ENCODE results near the gene RAD51AP1. TPM values are rescaled to one million over a fixed set of nuclear protein-coding genes. Genes with fewer than 3 reads are reported as not detected.

The RAD51AP1 gene
- total and polyA plus RNA-seq, 2 of the 8 experiments (the other 6 are each of a cell fraction or from before 2014, with no cell fraction given): 29.7 to 48.3 TPM

DNA sequence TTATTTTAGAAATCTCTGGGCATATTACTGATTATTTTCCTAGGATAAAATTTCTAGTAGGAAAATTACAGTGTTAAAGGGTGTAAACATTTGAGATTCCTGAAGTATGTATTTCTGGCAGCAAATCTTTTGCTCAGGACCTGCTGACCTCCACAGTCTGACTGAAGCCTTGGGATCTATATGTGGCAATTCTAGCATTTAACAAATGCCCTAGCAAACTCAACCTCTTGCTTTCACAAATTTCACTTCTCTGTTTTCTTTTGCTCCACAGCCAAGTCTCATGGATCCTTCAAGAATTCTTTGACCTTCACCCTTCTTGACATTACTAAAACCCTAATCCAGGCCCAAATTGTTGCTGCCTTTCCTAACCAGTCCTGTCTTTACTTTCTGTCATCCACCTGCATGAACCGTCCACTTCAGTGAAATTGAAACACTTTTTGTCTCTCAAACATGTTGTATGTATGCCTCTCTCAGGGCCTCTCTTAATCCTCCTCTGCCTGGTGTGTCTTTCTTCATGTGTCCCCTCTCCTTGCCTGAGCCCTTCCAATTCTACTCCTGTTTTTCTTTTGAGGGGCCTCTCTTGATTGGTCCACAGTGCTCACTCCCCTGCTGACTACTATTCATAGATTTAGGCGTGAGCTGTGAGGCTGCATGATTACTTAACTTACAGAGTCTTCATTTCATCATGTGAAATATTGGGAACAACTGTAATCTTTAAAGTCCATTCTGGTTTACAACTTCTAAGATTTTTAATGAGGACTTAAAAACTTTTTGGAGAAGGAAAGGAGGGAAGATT, 18.2 kb downstream of the RAD51AP1 start:
- no peak overlapping the region for H2AK5ac ChIP-seq (ENCODE audit: low read depth, low read length)
- peaks cover 0 to 1% (median 0%) of the 10 kb centered on the region in 4 experiments; a peak in 1 of 7 replicates for H3K27me3 ChIP-seq (replicated peaks in 1 of 4; ENCODE audit: control insufficient read depth in 3 of 4, extremely low read depth in 1 of 4, insufficient read depth in 3 of 4, low read length in 3 of 4)
- no peak overlapping the region for H3K9ac ChIP-seq (replicated peaks in 1 of 4; ENCODE audit: extremely low read depth in 1 of 4, low read depth in 3 of 4, low read length in 3 of 4)
- H3K23ac ChIP-seq (ENCODE audit: insufficient read length): no peak overlapping the region
- CTCF ChIA-PET (ENCODE audit: partially characterized antibody): no interaction called here
- H3K36me3 ChIP-seq (ENCODE audit: control insufficient read depth in 2 of 4, insufficient read depth in 4 of 4, low read length in 3 of 4): peaks cover 10 to 50% (median 26%) of the 10 kb centered on the region in 4 experiments; a peak in 7 of 8 replicates
- H2AFZ ChIP-seq (ENCODE audit: low read length): no peak overlapping the region
- H3K4me3 ChIP-seq (ENCODE audit: extremely low read depth in 1 of 4, insufficient read depth in 2 of 4, low read depth in 3 of 4, low read length in 4 of 4): no peak overlapping the region
- H4K8ac ChIP-seq (ENCODE audit: extremely low read depth, insufficient read depth, low read length): no peak overlapping the region
- DNase-seq (ENCODE audit: low read depth in 1 of 2, low spot score in 2 of 2) (no peak), FAIRE-seq (no peak)
- H3K79me2 ChIP-seq (ENCODE audit: control insufficient read depth in 1 of 2, insufficient read depth in 2 of 2, low read length in 2 of 2): no peaks in the 10 kb centered on the region
- no peak overlapping the region for H3K56ac ChIP-seq (replicated peaks; ENCODE audit: insufficient read length, low read depth, low read length)
- no peak overlapping the region for H3K18ac ChIP-seq (ENCODE audit: extremely low read depth, low read length)
- H3K4ac ChIP-seq (replicated peaks; ENCODE audit: insufficient read length, low read depth, low read length): no peak overlapping the region
- 78% methylated on average over 2 of the region's 2 CpGs; no CpG with 5 or more reads in 1 of the 2 experiments for WGBS, 2 experiments (ENCODE audit: extremely low coverage in 1 of 2, insufficient coverage in 1 of 2, insufficient read length in 1 of 2, insufficient replicate concordance in 2 of 2, low coverage in 1 of 2, low lambda C conversion rate in 2 of 2, missing lambda C conversion rate in 1 of 2)
- H4K20me1 ChIP-seq (replicated peaks in 1 of 2; ENCODE audit: control insufficient read depth in 1 of 2, insufficient read depth in 2 of 2, low read length in 2 of 2): no peaks in the 10 kb centered on the region
- H2BK120ac ChIP-seq (replicated peaks; ENCODE audit: low read depth, low read length): no peak overlapping the region
- no peaks in the 10 kb centered on the region for H3K23me2 ChIP-seq (ENCODE audit: low read depth, low read length)
- no peak overlapping the region for H2BK15ac ChIP-seq (ENCODE audit: low read length)
- H4K5ac ChIP-seq (ENCODE audit: insufficient read length, low read depth, low read length): no peak overlapping the region
- POLR2A ChIA-PET (ENCODE audit: partially characterized antibody): no interaction called here
- TF ChIP-seq, protein P1, sequence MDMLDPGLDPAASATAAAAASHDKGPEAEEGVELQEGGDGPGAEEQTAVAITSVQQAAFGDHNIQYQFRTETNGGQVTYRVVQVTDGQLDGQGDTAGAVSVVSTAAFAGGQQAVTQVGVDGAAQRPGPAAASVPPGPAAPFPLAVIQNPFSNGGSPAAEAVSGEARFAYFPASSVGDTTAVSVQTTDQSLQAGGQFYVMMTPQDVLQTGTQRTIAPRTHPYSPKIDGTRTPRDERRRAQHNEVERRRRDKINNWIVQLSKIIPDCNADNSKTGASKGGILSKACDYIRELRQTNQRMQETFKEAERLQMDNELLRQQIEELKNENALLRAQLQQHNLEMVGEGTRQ (IDR thresholded peaks at IDR 0.05; ENCODE audit: low read length): no peak
- TF ChIP-seq CHD1 (IDR thresholded peaks at IDR 0.05; ENCODE audit: low read depth, low read length): no peak
- no peak for TF ChIP-seq RFX5 (IDR thresholded peaks at IDR 0.05; ENCODE audit: borderline replicate concordance, low read depth, low read length)
- no peak for TF ChIP-seq CEBPB (IDR thresholded peaks at IDR 0.05; ENCODE audit: low read depth, low read length)
- no peak for TF ChIP-seq KDM5A (IDR thresholded peaks at IDR 0.05; ENCODE audit: low read length)
- TF ChIP-seq TAF7 (optimal IDR thresholded peaks at IDR 0.05; ENCODE audit: borderline replicate concordance, low read depth, low read length): no peak
- TF ChIP-seq SRF (IDR thresholded peaks at IDR 0.05; ENCODE audit: low read depth, low read length): no peak
- TF ChIP-seq JUND (IDR thresholded peaks at IDR 0.05; ENCODE audit: low read length): no peak
- H3K14ac ChIP-seq (ENCODE audit: insufficient read length): no peak overlapping the region
- no peak overlapping the region for H2BK5ac ChIP-seq (ENCODE audit: low read depth, low read length)
- H3K4me2 ChIP-seq (ENCODE audit: insufficient read depth in 1 of 2, low read depth in 2 of 2, low read length in 2 of 2): no peak overlapping the region
- no peaks in the 10 kb centered on the region for H3K79me1 ChIP-seq (ENCODE audit: low read depth, low read length)
- H3K4me1 ChIP-seq (replicated peaks in 1 of 4; ENCODE audit: control insufficient read depth in 3 of 4, insufficient read depth in 4 of 4, low read length in 3 of 4): peaks cover 0 to 4% (median 2%) of the 10 kb centered on the region in 4 experiments; a peak in 3 of 7 replicates
- H3K27ac ChIP-seq (ENCODE audit: low read depth, low read length): no peak overlapping the region
- H4K91ac ChIP-seq (replicated peaks; ENCODE audit: insufficient read length, low read length): no peak overlapping the region
- H2BK20ac ChIP-seq (ENCODE audit: low read length): no peak overlapping the region
- H2BK12ac ChIP-seq (ENCODE audit: low read depth, low read length): no peak overlapping the region
- no peaks in the 10 kb centered on the region for H3K9me3 ChIP-seq (ENCODE audit: insufficient read depth in 2 of 2, low read depth in 1 of 2, low read length in 1 of 2)
